Esophagus (tissue), 2 donors: ENCODE data around the gene APOL3. TPM values are rescaled to one million over a fixed set of nuclear protein-coding genes. Genes with fewer than 3 reads are reported as not detected.

ENCODE experiments used
- H3K27ac ChIP-seq, 2 donors: one replicate each; pipeline ENCODE4 v1.5.1; 2013; ENCODE audit warnings: low read depth in 2 of 2, mild to moderate bottlenecking in 2 of 2, inconsistent platforms in 1 of 2, low read length in 1 of 2, moderate library complexity in 1 of 2
- H3K27me3 ChIP-seq, 2 donors: one replicate each; pipeline ENCODE4 v1.6.1; 2013; ENCODE audit warnings: low read length in 2 of 2, control low read depth in 1 of 2, mild to moderate bottlenecking in 1 of 2; ENCODE audit not compliant: insufficient read depth in 2 of 2, control insufficient read depth in 1 of 2
- H3K36me3 ChIP-seq, 2 donors: one replicate each; pipeline ENCODE4 v1.6.1; 2013; ENCODE audit warnings: low read length in 1 of 2; ENCODE audit not compliant: control insufficient read depth in 2 of 2, insufficient read depth in 2 of 2
- H3K4me1 ChIP-seq, 2 donors: one replicate each; pipeline ENCODE4 v1.6.1; 2013; ENCODE audit warnings: low read length in 1 of 2; ENCODE audit not compliant: control insufficient read depth in 2 of 2, insufficient read depth in 2 of 2
- H3K4me3 ChIP-seq, 2 donors: one replicate each; pipeline ENCODE4 v1.5.1; 2013; ENCODE audit warnings: low read length in 2 of 2, mild to moderate bottlenecking in 2 of 2, low read depth in 1 of 2, moderate library complexity in 1 of 2
- H3K9me3 ChIP-seq, 2 donors: one replicate each; pipeline ENCODE4 v1.6.1; 2013; ENCODE audit warnings: mild to moderate bottlenecking in 2 of 2, low read depth in 1 of 2, low read length in 1 of 2, moderate library complexity in 1 of 2; ENCODE audit not compliant: control insufficient read depth in 2 of 2, insufficient read depth in 1 of 2
- WGBS, 2 donors: extraction: QIAGEN DNeasy Blood & Tissue Kit; methylation state at CpG; one replicate each; pipeline ENCODE4 v1.1.7; 2013; 5-methylcytosine and 5-hydroxymethylcytosine counted together
- polyA plus RNA-seq, 2 donors: library from polyadenylated mRNA; stranded (reverse); fragments of 200-250 nt; gene quantifications; one replicate each; pipeline ENCODE4 v1.2.3, GENCODE V29; 2013
- donor health status: healthy with polysubstance abuse.
- donor health status: Bipolar disorder and iron deficiency.

The APOL3 gene
- polyA plus RNA-seq, 2 donors, result 10.2 to 10.6 TPM

GRCh38 chr22:36183446-36183845 is 22.9 kb upstream of the APOL3 start:
- H3K4me1 ChIP-seq, result no peaks in the 10 kb centered on the region
- H3K36me3 ChIP-seq, result no peaks in the 10 kb centered on the region
- WGBS, 2 donors, result 95% methylated on average over 7 of the region's 7 CpGs
- no peaks in the 10 kb centered on the region for H3K9me3 ChIP-seq
- H3K27ac ChIP-seq, result no peak overlapping the region
- H3K4me3 ChIP-seq, result no peak overlapping the region
- H3K27me3 ChIP-seq, result no peaks in the 10 kb centered on the region

GRCh38 chr22:36182857-36183256 is 22.3 kb upstream of the APOL3 start:
- Histone ChIP-seq H3K9me3 (no peaks in the 10 kb centered on the region), H3K27ac (no peak overlapping the region), H3K4me1 (no peaks in the 10 kb centered on the region), H3K4me3 (no peak overlapping the region), H3K27me3 (no peaks in the 10 kb centered on the region), H3K36me3 (no peaks in the 10 kb centered on the region)
- 89 to 93% methylated on average over 6 of the region's 6 CpGs for WGBS, 2 donors

DNA sequence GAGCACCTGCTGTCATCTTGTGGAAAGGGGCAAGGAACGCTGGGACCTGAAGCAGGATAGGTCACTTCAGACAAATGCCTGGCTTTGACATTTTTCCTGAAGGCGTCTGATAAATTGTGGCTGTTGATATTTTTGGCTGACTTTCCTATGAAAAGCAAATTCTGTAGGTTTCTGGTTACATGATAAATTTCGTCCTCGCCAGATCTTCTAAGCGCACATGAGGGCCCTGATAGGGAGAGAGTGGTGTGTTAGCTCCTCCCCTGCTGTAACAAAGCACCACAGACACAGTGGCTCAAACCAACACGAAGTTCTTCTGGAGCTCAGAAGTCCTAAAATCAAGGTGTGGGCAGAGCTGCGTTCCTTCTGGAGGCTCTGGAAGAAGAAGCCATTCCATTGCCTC is 21.5 kb upstream of the APOL3 start:
- no peaks in the 10 kb centered on the region for H3K36me3 ChIP-seq
- no peak overlapping the region for H3K27ac ChIP-seq
- no peaks in the 10 kb centered on the region for H3K27me3 ChIP-seq
- H3K4me1 ChIP-seq, result no peaks in the 10 kb centered on the region
- WGBS, 2 donors, result 77 to 78% methylated on average over 7 of the region's 7 CpGs
- H3K4me3 ChIP-seq, result no peak overlapping the region
- H3K9me3 ChIP-seq, result no peaks in the 10 kb centered on the region

DNA sequence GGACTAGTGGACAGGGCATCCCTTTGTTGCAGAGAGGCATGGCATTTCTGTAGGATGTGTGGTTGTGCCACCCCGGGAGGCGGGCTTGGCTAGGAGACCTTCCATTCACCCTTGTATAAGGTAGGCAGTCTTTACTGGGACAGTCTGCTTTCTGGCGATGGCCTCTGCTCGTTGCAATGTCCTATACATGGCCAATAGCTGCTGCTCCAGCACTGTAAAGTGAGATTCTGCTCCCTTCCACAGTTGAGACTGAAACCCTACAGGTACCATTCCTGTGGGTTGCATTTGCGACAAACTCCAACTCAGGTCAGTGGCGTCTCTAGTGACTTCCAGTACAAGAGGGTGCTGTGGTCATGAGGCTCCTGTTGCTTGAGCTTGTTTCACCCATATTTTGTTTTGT is 20.4 kb upstream of the APOL3 start:
- Histone ChIP-seq H3K27me3 (no peaks in the 10 kb centered on the region), H3K36me3 (no peaks in the 10 kb centered on the region), H3K27ac (no peak overlapping the region), H3K4me3 (no peak overlapping the region), H3K9me3 (no peaks in the 10 kb centered on the region), H3K4me1 (no peaks in the 10 kb centered on the region)
- 84 to 90% methylated on average over 6 of the region's 6 CpGs for WGBS, 2 donors

DNA sequence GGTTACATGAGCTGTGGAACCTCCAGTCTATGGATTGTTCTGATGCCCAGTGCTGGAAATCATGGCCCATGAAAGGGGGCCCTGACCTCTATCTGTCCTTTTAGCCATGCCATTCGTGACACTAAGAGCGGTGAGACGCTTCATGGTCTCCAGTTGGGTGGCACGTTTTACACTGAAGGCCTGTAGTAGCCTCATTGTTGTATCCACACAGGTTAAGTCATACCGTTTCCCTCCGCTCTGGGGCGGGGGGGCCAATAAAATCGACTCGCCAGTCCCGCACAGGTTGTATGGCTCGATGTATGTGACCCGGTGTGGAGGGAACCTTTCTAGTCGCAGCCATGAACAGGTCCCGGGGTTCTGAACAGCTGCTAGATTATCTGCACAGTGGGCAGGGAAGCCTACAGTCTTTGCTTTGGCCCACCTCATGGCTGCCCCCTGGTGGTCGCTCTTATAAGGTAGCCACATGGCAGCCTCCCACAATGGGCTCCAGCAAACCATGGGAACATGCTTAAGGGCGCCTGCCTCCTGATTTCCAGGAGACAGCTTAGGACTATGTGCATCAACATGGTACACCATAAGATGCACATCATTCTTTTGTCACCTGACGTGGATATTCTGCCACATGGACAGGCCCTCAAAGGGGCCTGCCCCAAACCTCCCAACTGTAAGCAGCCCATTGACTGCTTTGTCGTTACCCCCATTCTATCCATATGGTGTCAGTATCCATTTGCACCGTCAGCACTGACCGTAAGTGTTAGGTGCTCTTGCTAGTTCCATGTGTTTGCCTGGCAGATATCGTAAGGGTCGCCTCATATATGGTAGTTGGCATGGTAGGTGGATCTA is 19.7 kb upstream of the APOL3 start:
- no peaks in the 10 kb centered on the region for H3K27me3 ChIP-seq
- no peak overlapping the region for H3K4me3 ChIP-seq
- H3K27ac ChIP-seq, result no peak overlapping the region
- H3K4me1 ChIP-seq, result no peaks in the 10 kb centered on the region
- WGBS, 2 donors, result 60 to 68% methylated on average over 22 of the region's 22 CpGs
- no peaks in the 10 kb centered on the region for H3K36me3 ChIP-seq
- H3K9me3 ChIP-seq, result no peaks in the 10 kb centered on the region

GRCh38 chr22:36177160-36177559 is 16.6 kb upstream of the APOL3 start:
- Histone ChIP-seq H3K36me3 (no peaks in the 10 kb centered on the region), H3K27me3 (no peaks in the 10 kb centered on the region), H3K9me3 (no peaks in the 10 kb centered on the region), H3K4me1 (no peaks in the 10 kb centered on the region), H3K4me3 (no peak overlapping the region), H3K27ac (no peak overlapping the region)
- 65 to 67% methylated on average over 3 of the region's 3 CpGs for WGBS, 2 donors

GRCh38 chr22:36175892-36176291 is 15.3 kb upstream of the APOL3 start:
- 42 to 44% methylated on average over 1 of the region's 1 CpG for WGBS, 2 donors
- Histone ChIP-seq H3K4me1 (no peaks in the 10 kb centered on the region), H3K9me3 (no peaks in the 10 kb centered on the region), H3K4me3 (no peak overlapping the region), H3K27ac (no peak overlapping the region), H3K27me3 (no peaks in the 10 kb centered on the region), H3K36me3 (no peaks in the 10 kb centered on the region)

GRCh38 chr22:36171941-36172340 is 11.4 kb upstream of the APOL3 start:
- H3K4me3 ChIP-seq, result no peak overlapping the region

GRCh38 chr22:36166518-36167220 is 6.1 kb upstream of the APOL3 start:
- Histone ChIP-seq H3K27ac (no peak overlapping the region), H3K27me3 (no peaks in the 10 kb centered on the region), H3K36me3 (no peaks in the 10 kb centered on the region), H3K4me1 (no peaks in the 10 kb centered on the region), H3K4me3 (no peak overlapping the region), H3K9me3 (no peaks in the 10 kb centered on the region)
- WGBS, 2 donors, result 76 to 80% methylated on average over 10 of the region's 10 CpGs

More at GRCh38 chr22:36171941-36172340, 11.4 kb upstream of the APOL3 start:
- no peaks in the 10 kb centered on the region for H3K27me3 ChIP-seq
- H3K27ac ChIP-seq, result no peak overlapping the region
- no peaks in the 10 kb centered on the region for H3K36me3 ChIP-seq
- H3K4me1 ChIP-seq, result no peaks in the 10 kb centered on the region
- H3K9me3 ChIP-seq, result no peaks in the 10 kb centered on the region
- WGBS, 2 donors, result 57 to 73% methylated on average over 3 of the region's 3 CpGs
